Measurements from ENCODE around the gene FNDC7. TPM values are rescaled to one million over a fixed set of nuclear protein-coding genes. Genes with fewer than 3 reads are reported as not detected.

The FNDC7 gene
- polyA plus RNA-seq, 1 of the 3 experiments (the other 2 are of a cell fraction) = 0.02 TPM

- Histone ChIP-seq H3K27me3 (ENCODE audit: insufficient read depth) (no peaks in the 10 kb centered on the region), H3K4me3 (ENCODE audit: low read depth in 2 of 2, low read length in 1 of 2) (no peak overlapping the region), H3K27ac (ENCODE audit: low read depth in 2 of 2, low read length in 1 of 2) (no peak overlapping the region), H3K36me3 (replicated peaks in 1 of 2; ENCODE audit: control insufficient read depth in 1 of 2, insufficient read depth in 2 of 2, low read length in 1 of 2) (no peaks in the 10 kb centered on the region), H3K79me2 (ENCODE audit: insufficient read depth) (no peaks in the 10 kb centered on the region), H3F3A (replicated peaks; ENCODE audit: insufficient read depth) (peaks cover 4% of the 10 kb centered on the region), H4K20me1 (ENCODE audit: insufficient read depth) (no peaks in the 10 kb centered on the region), H3K4me2 (no peak overlapping the region), H3K4me1 (ENCODE audit: control insufficient read depth in 1 of 2, insufficient read depth in 2 of 2, low read depth in 1 of 2, low read length in 1 of 2) (peaks cover 0 to 3% of the 10 kb centered on the region in 2 experiments; a peak in 1 of 4 replicates), H2AFZ (ENCODE audit: low read depth) (no peak overlapping the region), H3K9me2 (no peaks in the 10 kb centered on the region), H3K9me3 (no peaks in the 10 kb centered on the region), H3K9ac (no peak overlapping the region)
- DNase-seq = no peak
- ChIA-PET POLR2A (no interaction called here), CTCF (no interaction called here)
- TF ChIP-seq IRF3 (IDR thresholded peaks at IDR 0.05; ENCODE audit: low read depth, low read length) (no peak), SMC3 (IDR thresholded peaks at IDR 0.05; ENCODE audit: low read depth, low read length) (no peak), EZH2phosphoT487 (IDR thresholded peaks at IDR 0.05; ENCODE audit: borderline replicate concordance, low read depth) (no peak), NFIC (IDR thresholded peaks at IDR 0.05; ENCODE audit: borderline replicate concordance) (no peak), MEF2A (IDR thresholded peaks at IDR 0.05; ENCODE audit: borderline replicate concordance, low read depth) (no peak)
- 88% methylated on average over 8 of the region's 8 CpGs for WGBS (ENCODE audit: low lambda C conversion rate)
Measured at GRCh38 chr1:108728327-108728923, 15.7 kb downstream of the FNDC7 start.

- H3K27me3 ChIP-seq (ENCODE audit: insufficient read depth) = no peaks in the 10 kb centered on the region
- H3K4me3 ChIP-seq (ENCODE audit: low read depth in 2 of 2, low read length in 1 of 2) = no peak overlapping the region
- no peaks in the 10 kb centered on the region for H3K36me3 ChIP-seq (replicated peaks in 1 of 2; ENCODE audit: control insufficient read depth in 1 of 2, insufficient read depth in 2 of 2, low read length in 1 of 2)
- H3K9me3 ChIP-seq = no peaks in the 10 kb centered on the region
- ChIA-PET POLR2A (no interaction called here), CTCF (no interaction called here)
- H3K9ac ChIP-seq = no peak overlapping the region
- WGBS (ENCODE audit: low lambda C conversion rate) = 94% methylated on average over 4 of the region's 4 CpGs
- peaks cover 4% of the 10 kb centered on the region for H3F3A ChIP-seq (replicated peaks; ENCODE audit: insufficient read depth)
- no peaks in the 10 kb centered on the region for H3K79me2 ChIP-seq (ENCODE audit: insufficient read depth)
- TF ChIP-seq GABPA (IDR thresholded peaks at IDR 0.05; ENCODE audit: low read depth) (no peak), SIN3A (IDR thresholded peaks at IDR 0.05; ENCODE audit: borderline replicate concordance, low read depth, low read length) (no peak), EZH2phosphoT487 (IDR thresholded peaks at IDR 0.05; ENCODE audit: borderline replicate concordance, low read depth) (no peak), TEAD4 (IDR thresholded peaks at IDR 0.05; ENCODE audit: borderline replicate concordance, insufficient read depth) (no peak), USF2 (IDR thresholded peaks at IDR 0.05; ENCODE audit: borderline replicate concordance, low read depth, low read length) (no peak), RAD21 (IDR thresholded peaks at IDR 0.05; ENCODE audit: low read length) (no peak), FOSL2 (IDR thresholded peaks at IDR 0.05; ENCODE audit: borderline replicate concordance, low read depth) (no peak), YY1 (IDR thresholded peaks at IDR 0.05; ENCODE audit: low read depth) (no peak), RXRA (IDR thresholded peaks at IDR 0.05; ENCODE audit: borderline replicate concordance, low read depth) (no peak), GATA2 (CRISPR knock-in tag; IDR thresholded peaks at IDR 0.05) (no peak), MAX (IDR thresholded peaks at IDR 0.05; ENCODE audit: low read depth) (no peak)
- H3K9me2 ChIP-seq = no peaks in the 10 kb centered on the region
- no peak overlapping the region for H3K27ac ChIP-seq (ENCODE audit: low read depth in 2 of 2, low read length in 1 of 2)
- no peak overlapping the region for H3K4me2 ChIP-seq
- no peak for DNase-seq
- no peaks in the 10 kb centered on the region for H4K20me1 ChIP-seq (ENCODE audit: insufficient read depth)
- no peak overlapping the region for H2AFZ ChIP-seq (ENCODE audit: low read depth)
- peaks cover 0 to 3% of the 10 kb centered on the region in 2 experiments; a peak in 1 of 4 replicates for H3K4me1 ChIP-seq (ENCODE audit: control insufficient read depth in 1 of 2, insufficient read depth in 2 of 2, low read depth in 1 of 2, low read length in 1 of 2)
Measured at GRCh38 chr1:108729481-108729880, 16.8 kb downstream of the FNDC7 start.

Data from SK-N-SH (cell line).